Tibial nerve (tissue), 4 donors: ENCODE measurements around the gene ATG9B. TPM values are rescaled to one million over a fixed set of nuclear protein-coding genes. Genes with fewer than 3 reads are reported as not detected.

Source experiments
- DNase-seq, 2 donors: peaks; one replicate each; pipeline ENCODE4 v3.0.0-alpha.2; 2019; ENCODE audit warnings: low spot score in 2 of 2
- H3K27ac ChIP-seq, 4 donors: fragments of 200-600 bp; sonication (generic) in 3 of 4; one replicate each; pipeline ENCODE4 v1.5.1; 2017 to 2019; ENCODE audit warnings: mild to moderate bottlenecking in 1 of 4
- H3K27me3 ChIP-seq, 2 donors: fragments of 200-600 bp; sonication (generic) in 1 of 2; one replicate each; pipeline versions ENCODE4 v1.5.1 to v1.6.0; 2017 to 2019
- H3K36me3 ChIP-seq, 3 donors: fragments of 200-600 bp; sonication (generic); one replicate each; pipeline ENCODE4 v1.5.1; 2018 to 2019
- H3K4me1 ChIP-seq, 4 donors: fragments of 200-600 bp; sonication (generic) in 3 of 4; one replicate each; pipeline ENCODE4 v1.5.1; 2017 to 2019
- H3K4me3 ChIP-seq, 4 donors: fragments of 200-600 bp; sonication (generic) in 3 of 4; one replicate each; pipeline ENCODE4 v1.5.1; 2017 to 2019; ENCODE audit warnings: mild to moderate bottlenecking in 1 of 4, moderate library complexity in 1 of 4
- H3K9me3 ChIP-seq, 4 donors: fragments of 200-600 bp; sonication (generic) in 3 of 4; one replicate each; pipeline ENCODE4 v1.5.1; 2017 to 2019
- CTCF ChIP-seq, 5 experiments: fragments of 200-600 bp in 3 of 5; fragments of 450-650 bp in 2 of 5; sonication (generic) in 3 of 5; IDR thresholded peaks; one replicate each; pipeline ENCODE4 v1.5.1; 2016 to 2019; ENCODE audit warnings: antibody characterized with exemption in 5 of 5, mild to moderate bottlenecking in 3 of 5, moderate library complexity in 2 of 5
- EP300 ChIP-seq, 2 donors: sonication (generic); formaldehyde crosslinking; IDR thresholded peaks; one replicate each; pipeline ENCODE4 v1.6.1; 2017; ENCODE audit warnings: antibody characterized with exemption in 2 of 2, mild to moderate bottlenecking in 1 of 2
- POLR2A ChIP-seq, 2 donors: fragments of 450-650 bp; IDR thresholded peaks; one replicate each; pipeline ENCODE4 v1.6.1; 2017; ENCODE audit warnings: antibody characterized with exemption in 2 of 2, mild to moderate bottlenecking in 2 of 2, moderate library complexity in 2 of 2
- WGBS, 2 donors: methylation state at CpG; one replicate each; pipeline ENCODE4 v1.1.5; 2018; 5-methylcytosine and 5-hydroxymethylcytosine counted together
- total RNA-seq, 4 donors: library from RNA; depleted of rRNA; stranded (reverse); fragments of >200 nt; gene quantifications; one replicate each; pipeline ENCODE4 v1.1.0, GENCODE V29; 2016

Gene ATG9B
- total RNA-seq, 4 donors from 2014 or later, result not detected

- TF ChIP-seq EP300 (IDR thresholded peaks at IDR 0.05) (no peak), POLR2A (IDR thresholded peaks at IDR 0.05) (no peak), CTCF (IDR thresholded peaks at IDR 0.05) (no peak)
- Histone ChIP-seq H3K27me3 (no peaks in the 10 kb centered on the region), H3K27ac (peak overlapping the region in 1 of 4 donors; percentile 73), H3K4me3 (no peak overlapping the region), H3K9me3 (no peaks in the 10 kb centered on the region), H3K36me3 (peaks cover 0 to 76% (median 0%) of the 10 kb centered on the region in 3 donors), H3K4me1 (peaks cover 0 to 20% (median 7%) of the 10 kb centered on the region in 4 donors)
- DNase-seq, result no peak
- 81 to 89% methylated on average over 14 to 17 of the region's 17 CpGs for WGBS, 2 donors
Measured at GRCh38 chr7:151032936-151033863, 8.9 kb upstream of the ATG9B start.

- DNase-seq, result no peak
- Histone ChIP-seq H3K27ac (no peak overlapping the region), H3K4me1 (peaks cover 0 to 25% (median 7%) of the 10 kb centered on the region in 4 donors), H3K36me3 (peaks cover 0 to 54% (median 0%) of the 10 kb centered on the region in 3 donors), H3K4me3 (no peak overlapping the region), H3K9me3 (no peaks in the 10 kb centered on the region), H3K27me3 (no peaks in the 10 kb centered on the region)
- WGBS, 2 donors, result 93 to 97% methylated on average over 4 of the region's 4 CpGs
- TF ChIP-seq CTCF (IDR thresholded peaks at IDR 0.05), result no peak
- no peak for TF ChIP-seq EP300 (IDR thresholded peaks at IDR 0.05)
- no peak for TF ChIP-seq POLR2A (IDR thresholded peaks at IDR 0.05)
Measured at GRCh38 chr7:151031011-151031410, 6.7 kb upstream of the ATG9B start.

GRCh38 chr7:151028948-151029501, 4.7 kb upstream of the ATG9B start:
- Histone ChIP-seq H3K4me1 (peaks cover 0 to 17% (median 7%) of the 10 kb centered on the region in 4 donors), H3K27me3 (peaks cover 0 to 4% of the 10 kb centered on the region in 2 donors), H3K36me3 (peaks cover 0 to 34% (median 0%) of the 10 kb centered on the region in 3 donors), H3K9me3 (no peaks in the 10 kb centered on the region), H3K4me3 (peak overlapping the region; percentile 53 to 82 (median 68)), H3K27ac (peak overlapping the region; percentile 75 to 92 (median 78))
- no peak for DNase-seq
- WGBS, 2 donors, result 47 to 52% methylated on average over 17 of the region's 17 CpGs
- TF ChIP-seq POLR2A (IDR thresholded peaks at IDR 0.05) (no peak), CTCF (IDR thresholded peaks at IDR 0.05) (peak in 1 of 5 experiments; percentile 3)

DNA sequence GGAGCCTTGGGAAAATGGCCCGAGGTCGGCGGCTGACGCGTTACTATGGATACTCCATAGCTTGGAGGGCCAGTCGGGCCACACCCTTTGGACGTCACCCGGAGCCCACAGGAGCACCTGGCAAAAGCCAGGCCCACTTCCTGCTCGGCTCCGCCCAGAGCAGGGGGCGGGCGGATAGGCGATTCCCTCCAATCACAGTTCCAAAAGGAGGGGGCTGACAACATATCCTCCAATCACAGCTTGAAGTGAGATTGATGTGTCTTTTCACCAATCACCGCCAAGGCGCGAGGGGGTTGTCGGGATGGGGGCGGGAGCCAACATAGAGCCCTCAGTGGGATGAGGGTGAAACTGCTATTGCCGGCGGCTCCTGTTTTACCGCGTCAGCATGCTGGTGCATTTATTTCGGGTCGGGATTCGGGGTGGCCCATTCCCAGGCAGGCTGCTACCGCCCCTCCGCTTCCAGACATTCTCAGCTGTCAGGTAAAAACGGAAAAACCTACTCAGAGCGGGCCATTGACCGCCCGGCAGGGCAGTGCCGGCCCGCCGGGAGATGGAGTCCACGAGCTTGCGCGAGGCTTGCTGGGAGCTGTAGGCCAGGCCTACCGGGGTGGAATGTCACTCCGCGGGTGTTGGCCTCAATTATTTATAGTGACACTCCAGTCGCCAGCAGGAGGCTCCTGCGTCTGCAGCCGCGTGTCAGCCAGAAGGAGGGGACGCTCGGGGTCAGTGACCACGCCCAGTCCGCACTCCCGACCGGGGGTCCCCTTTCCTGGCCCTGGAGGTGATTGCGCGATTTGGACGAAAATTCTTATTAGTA, 4.0 kb upstream of the ATG9B start, which contains the start of gene ABCB8:
Gene ABCB8, plus strand, starts transcription at position 320 of the 817 bp plus-strand sequence. Its CDS starts 66 bp downstream, at position 386.
- peak; percentile 99 to 100 for DNase-seq
- peak within 1 kb of the TSS; percentile 75 to 92 (median 78) for H3K27ac ChIP-seq
- peaks cover 0 to 28% (median 0%) of the 10 kb centered on the region in 3 donors for H3K36me3 ChIP-seq
- TF ChIP-seq POLR2A (IDR thresholded peaks at IDR 0.05), result peak; percentile 25 to 82
- peak; percentile 46 to 82 (median 57) for TF ChIP-seq CTCF (IDR thresholded peaks at IDR 0.05)
- peak; percentile 31 to 86 for TF ChIP-seq EP300 (IDR thresholded peaks at IDR 0.05)
- 0 to 1% methylated on average over 41 to 42 of the region's 53 CpGs for WGBS, 2 donors
- H3K9me3 ChIP-seq, result no peaks in the 10 kb centered on the region
- H3K4me1 ChIP-seq, result peaks cover 0 to 17% (median 7%) of the 10 kb centered on the region in 4 donors
- peak within 1 kb of the TSS; percentile 53 to 82 (median 68) for H3K4me3 ChIP-seq
- H3K27me3 ChIP-seq, result peaks cover 0 to 11% of the 10 kb centered on the region in 2 donors
